OCI-LY1 (cell line): ENCODE measurements around the gene CISD2.
A peak's percentile ranks its signal among the peaks of the same experiment; 100 is the strongest.

Experiments used
- H2AFZ ChIP-seq: fragments of 200-600 bp; sonication (generic), shearing (Covaris generic); 2 replicates; pipeline ENCODE4 v1.6.0; 2014; ENCODE audit warnings: antibody characterized with exemption, mild to moderate bottlenecking, low read length
- H3F3A ChIP-seq: fragments of 200-600 bp; sonication (generic), shearing (Covaris generic); 2 replicates; pipeline ENCODE4 v1.6.0; 2014; ENCODE audit warnings: mild to moderate bottlenecking, antibody characterized with exemption, low read length, moderate library complexity; ENCODE audit not compliant: insufficient read depth
- H3K27ac ChIP-seq: fragments of 200-600 bp; sonication (generic); 2 replicates; pipeline ENCODE4 v1.5.1; 2014; ENCODE audit warnings: low read length, mixed run types, mild to moderate bottlenecking, low read depth; ENCODE audit not compliant: poor library complexity, severe bottlenecking
- H3K27me3 ChIP-seq: fragments of 200-600 bp; sonication (generic); 2 replicates; pipeline ENCODE4 v1.6.0; 2014; ENCODE audit warnings: antibody characterized with exemption, mild to moderate bottlenecking, low read length, moderate library complexity; ENCODE audit not compliant: insufficient read depth
- H3K36me3 ChIP-seq: fragments of 200-600 bp; sonication (generic); 2 replicates; pipeline ENCODE4 v1.6.1; 2014; ENCODE audit warnings: mild to moderate bottlenecking, antibody characterized with exemption, low read length, moderate library complexity, mixed read lengths; ENCODE audit not compliant: insufficient read depth
- H3K4me1 ChIP-seq: fragments of 200-600 bp; sonication (generic); 2 replicates; pipeline ENCODE4 v1.5.1; 2014; ENCODE audit warnings: mild to moderate bottlenecking, low read length, moderate library complexity; ENCODE audit not compliant: insufficient read depth, severe bottlenecking
- H3K4me2 ChIP-seq: fragments of 200-600 bp; sonication (generic), shearing (Covaris generic); 2 replicates; pipeline ENCODE4 v1.6.1; 2014; ENCODE audit warnings: low read length
- H3K4me3 ChIP-seq: fragments of 200-600 bp; sonication (generic); 2 replicates; pipeline ENCODE4 v1.5.1; 2014; ENCODE audit warnings: low read length, low read depth, mild to moderate bottlenecking, mixed read lengths; ENCODE audit not compliant: poor library complexity, severe bottlenecking
- H3K79me2 ChIP-seq: fragments of 200-600 bp; shearing (Covaris generic); 2 replicates; pipeline ENCODE4 v1.6.1; 2016; ENCODE audit warnings: mixed run types, low read length, mixed read lengths; ENCODE audit not compliant: insufficient read depth
- H3K9ac ChIP-seq: fragments of 200-600 bp; sonication (generic), shearing (Covaris generic); 2 replicates; pipeline ENCODE4 v1.6.1; 2014; ENCODE audit warnings: mild to moderate bottlenecking, low read length, mixed read lengths
- H3K9me2 ChIP-seq: fragments of 200-600 bp; sonication (generic), shearing (Covaris generic); 2 replicates; pipeline ENCODE4 v1.6.1; 2014; ENCODE audit warnings: low read depth, mild to moderate bottlenecking, low read length, mixed read lengths
- H3K9me3 ChIP-seq: fragments of 200-600 bp; shearing (Covaris generic); 2 replicates; pipeline ENCODE4 v1.6.1; 2014; ENCODE audit warnings: low read length, mixed read lengths
- H4K20me1 ChIP-seq: fragments of 200-600 bp; sonication (generic), shearing (Covaris generic); 2 replicates; pipeline ENCODE4 v1.6.0; 2016; ENCODE audit warnings: mild to moderate bottlenecking, low read length; ENCODE audit not compliant: insufficient read depth
- CTCF ChIP-seq: fragments of 200-600 bp; sonication (generic), shearing (Covaris generic); IDR thresholded peaks from 2 replicates; pipeline ENCODE4 v1.5.1; 2017; ENCODE audit warnings: mild to moderate bottlenecking, antibody characterized with exemption, low read length, moderate library complexity, mixed read lengths
- EZH2 ChIP-seq: fragments of 200-600 bp; sonication (generic), shearing (Covaris generic); IDR thresholded peaks from 2 replicates; pipeline ENCODE4 v1.8.0; 2017; ENCODE audit warnings: borderline replicate concordance, mixed run types, mild to moderate bottlenecking, antibody characterized with exemption, low read length, moderate library complexity, mixed read lengths

CISD2 gene

DNA sequence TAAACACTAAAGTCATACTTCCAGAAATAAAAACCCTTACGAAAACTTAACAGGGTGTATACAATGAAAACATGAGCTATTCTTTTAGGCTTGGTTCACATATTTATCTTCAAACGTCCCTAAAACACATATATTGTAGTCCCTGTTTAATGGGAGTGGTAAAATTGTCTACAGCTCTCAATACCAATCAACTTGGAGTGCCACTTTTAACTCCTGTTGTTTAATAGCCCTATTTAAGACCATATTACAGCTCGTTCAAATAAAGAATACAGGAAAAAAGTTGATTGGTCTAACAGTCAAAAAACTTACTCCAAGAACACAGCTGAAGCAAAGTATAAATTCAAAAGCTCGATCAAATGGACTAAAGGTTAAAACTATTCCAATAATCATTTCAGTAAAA lies 45.3 kb upstream of the CISD2 start:
- Histone ChIP-seq H3K4me3 (peak overlapping the region; percentile 98), H3K9ac (peak overlapping the region; percentile 92), H3K9me3 (no peaks in the 10 kb centered on the region)

GRCh38 chr4:102823897-102824296 lies 44.9 kb upstream of the CISD2 start:
- H3K4me1 ChIP-seq: peaks cover 65% of the 10 kb centered on the region
- peaks cover 76% of the 10 kb centered on the region for H3K36me3 ChIP-seq
- no peak overlapping the region for H3K27ac ChIP-seq

More for the DNA sequence above, 45.3 kb upstream of the CISD2 start:
- Histone ChIP-seq H3K9me2 (no peaks in the 10 kb centered on the region), H3K36me3 (peaks cover 80% of the 10 kb centered on the region), H3K27ac (no peak overlapping the region), H3K4me2 (peak overlapping the region; percentile 83), H3K27me3 (no peaks in the 10 kb centered on the region), H3K4me1 (peaks cover 64% of the 10 kb centered on the region), H3K79me2 (peaks cover 84% of the 10 kb centered on the region), H4K20me1 (peaks cover 10% of the 10 kb centered on the region; the same call in 1 of the 2 replicates), H3F3A (no peaks in the 10 kb centered on the region), H2AFZ (no peak overlapping the region)
- TF ChIP-seq CTCF (no peak), EZH2 (no peak)

DNA sequence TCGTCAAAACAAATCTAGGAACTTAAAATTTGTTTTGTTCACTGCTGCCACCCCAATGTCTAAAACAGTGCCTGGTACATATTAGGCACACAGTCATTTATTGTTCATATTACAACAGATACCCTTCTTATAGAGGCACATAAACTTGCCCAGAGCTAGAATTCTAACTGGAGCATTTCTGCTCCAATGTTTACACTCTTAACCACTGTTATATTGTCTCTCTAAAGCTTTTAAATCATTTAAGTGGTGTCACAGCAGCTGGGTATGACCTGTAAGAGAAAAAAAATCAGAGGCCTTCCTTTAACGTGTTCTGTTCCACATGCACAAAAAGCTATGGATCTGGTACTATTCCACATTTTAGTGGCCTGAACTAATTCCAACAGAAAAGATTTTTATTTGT lies 44.4 kb upstream of the CISD2 start:
- peaks cover 10% of the 10 kb centered on the region; the same call in 1 of the 2 replicates for H4K20me1 ChIP-seq

More at GRCh38 chr4:102823897-102824296, 44.9 kb upstream of the CISD2 start:
- Histone ChIP-seq H3K9ac (peak overlapping the region; percentile 92), H3F3A (no peaks in the 10 kb centered on the region), H4K20me1 (peaks cover 10% of the 10 kb centered on the region; the same call in 1 of the 2 replicates), H3K79me2 (peaks cover 80% of the 10 kb centered on the region), H3K9me3 (no peaks in the 10 kb centered on the region), H3K9me2 (no peaks in the 10 kb centered on the region), H3K4me2 (peak overlapping the region; percentile 83), H3K4me3 (peak overlapping the region; percentile 98), H2AFZ (no peak overlapping the region), H3K27me3 (no peaks in the 10 kb centered on the region)
- TF ChIP-seq CTCF (no peak), EZH2 (no peak)

More for the DNA sequence above, 44.4 kb upstream of the CISD2 start:
- H3K27ac ChIP-seq: no peak overlapping the region
- peaks cover 75% of the 10 kb centered on the region for H3K79me2 ChIP-seq
- no peaks in the 10 kb centered on the region for H3K9me2 ChIP-seq
- TF ChIP-seq CTCF (no peak), EZH2 (no peak)
- H3F3A ChIP-seq: no peaks in the 10 kb centered on the region
- H3K27me3 ChIP-seq: no peaks in the 10 kb centered on the region
- H3K4me3 ChIP-seq: peak overlapping the region; percentile 98
- peak overlapping the region; percentile 92 for H3K9ac ChIP-seq
- H3K4me2 ChIP-seq: peak overlapping the region; percentile 83
- H3K36me3 ChIP-seq: peaks cover 73% of the 10 kb centered on the region
- no peaks in the 10 kb centered on the region for H3K9me3 ChIP-seq
- peaks cover 66% of the 10 kb centered on the region for H3K4me1 ChIP-seq
- H2AFZ ChIP-seq: no peak overlapping the region
